Astrocyte (in vitro differentiated cells and primary cell): Measurements from ENCODE around the gene CRAT. TPM values are rescaled to one million over a fixed set of nuclear protein-coding genes. Genes with fewer than 3 reads are reported as not detected.

ENCODE experiments used
- DNase-seq: peaks from one replicate; pipeline ENCODE4 v3.0.0-alpha.2; 2010; ENCODE audit warnings: low read depth
- FAIRE-seq: peaks from 2 replicates; lab custom pipeline; 2011; peaks lifted over from hg19 to GRCh38; lab: Jason Lieb, UNC
- H2AFZ ChIP-seq: 2 replicates; pipeline ENCODE4 v1.6.0; 2012; ENCODE audit warnings: low read depth, low read length, inconsistent platforms
- H3K27ac ChIP-seq: 2 replicates; pipeline ENCODE4 v1.5.1; 2011; ENCODE audit warnings: low read depth, low read length, inconsistent platforms
- H3K27me3 ChIP-seq: 2 replicates; pipeline ENCODE4 v1.6.0; 2011; ENCODE audit warnings: low read length, inconsistent platforms; ENCODE audit not compliant: insufficient read depth
- H3K36me3 ChIP-seq: 2 replicates; pipeline ENCODE4 v1.5.1; 2011; ENCODE audit warnings: low read length, inconsistent platforms; ENCODE audit not compliant: insufficient read depth
- H3K4me1 ChIP-seq: 2 replicates; pipeline ENCODE4 v1.5.1; 2011; ENCODE audit warnings: low read length, inconsistent platforms; ENCODE audit not compliant: insufficient read depth
- H3K4me2 ChIP-seq: 2 replicates; pipeline ENCODE4 v1.6.0; 2012; ENCODE audit warnings: low read length, inconsistent platforms
- H3K4me3 ChIP-seq: 2 replicates; pipeline ENCODE4 v1.5.1; 2011; ENCODE audit warnings: low read depth, mild to moderate bottlenecking, low read length, inconsistent platforms; ENCODE audit not compliant: insufficient read depth
- H3K79me2 ChIP-seq: 2 replicates; pipeline ENCODE4 v1.6.0; 2012; ENCODE audit warnings: mild to moderate bottlenecking, low read length, inconsistent platforms; ENCODE audit not compliant: insufficient read depth
- H3K9ac ChIP-seq: 2 replicates; pipeline ENCODE4 v1.6.0; 2012; ENCODE audit warnings: mild to moderate bottlenecking, low read length, inconsistent platforms
- H3K9me3 ChIP-seq: 2 replicates; pipeline ENCODE4 v1.5.1; 2012; ENCODE audit warnings: low read depth, mild to moderate bottlenecking, low read length, inconsistent platforms; ENCODE audit not compliant: insufficient read depth
- H4K20me1 ChIP-seq: 2 replicates; pipeline ENCODE4 v1.6.0; 2012; ENCODE audit warnings: low read length, inconsistent platforms; ENCODE audit not compliant: insufficient read depth
- H3K27ac Mint-ChIP-seq: one replicate; pipeline ENCODE4 v1.8.0; 2021; ENCODE audit warnings: mild to moderate bottlenecking, mixed read lengths; ENCODE audit not compliant: unreplicated experiment
- H3K27me3 Mint-ChIP-seq: one replicate; pipeline ENCODE4 v1.8.0; 2021; ENCODE audit warnings: low read depth, mixed read lengths; ENCODE audit not compliant: unreplicated experiment
- H3K36me3 Mint-ChIP-seq: one replicate; pipeline ENCODE4 v1.8.0; 2021; ENCODE audit warnings: low read depth, mixed read lengths; ENCODE audit not compliant: unreplicated experiment
- H3K4me1 Mint-ChIP-seq: one replicate; pipeline ENCODE4 v1.8.0; 2021; ENCODE audit warnings: low read depth, mixed read lengths; ENCODE audit not compliant: unreplicated experiment
- H3K4me3 Mint-ChIP-seq: one replicate; pipeline ENCODE4 v1.8.0; 2021; ENCODE audit warnings: mild to moderate bottlenecking, moderate library complexity, mixed read lengths; ENCODE audit not compliant: unreplicated experiment
- H3K9me3 Mint-ChIP-seq: one replicate; pipeline ENCODE4 v1.8.0; 2021; ENCODE audit warnings: mild to moderate bottlenecking, mixed read lengths; ENCODE audit not compliant: unreplicated experiment
- CTCF ChIP-seq: IDR thresholded peaks from 2 replicates; pipeline ENCODE4 v1.5.1; 2011; ENCODE audit warnings: low read depth, mild to moderate bottlenecking, inconsistent platforms, low read length, moderate library complexity; ENCODE audit not compliant: insufficient read depth
- EZH2 ChIP-seq: IDR thresholded peaks from 2 replicates; pipeline ENCODE4 v1.6.1; 2012; ENCODE audit warnings: mild to moderate bottlenecking, low read length, inconsistent platforms; ENCODE audit not compliant: insufficient read depth
- total RNA-seq: library from RNA; stranded (reverse); gene quantifications from 2 replicates; pipeline ENCODE4 v1.2.1, GENCODE V29; 2021

Gene CRAT
- total RNA-seq, 1 donor from 2014 or later = 21.2 TPM

- H3K4me3 ChIP-seq = no peak overlapping the region
- no peak overlapping the region for H3K4me2 ChIP-seq
- Mint-ChIP-seq H3K9me3 (no peaks in the 10 kb centered on the region), H3K27ac (no peak overlapping the region), H3K36me3 (peaks cover 6% of the 10 kb centered on the region), H3K27me3 (no peaks in the 10 kb centered on the region), H3K4me3 (no peak overlapping the region), H3K4me1 (peaks cover 25% of the 10 kb centered on the region)
- TF ChIP-seq CTCF (no peak), EZH2 (no peak)
- peaks cover 23% of the 10 kb centered on the region for H3K4me1 ChIP-seq
- H3K27me3 ChIP-seq = no peaks in the 10 kb centered on the region
- FAIRE-seq (no peak), DNase-seq (no peak)
- no peaks in the 10 kb centered on the region for H3K9me3 ChIP-seq
- H3K27ac ChIP-seq = no peak overlapping the region
- H2AFZ ChIP-seq = no peak overlapping the region
- H3K36me3 ChIP-seq = peaks cover 3% of the 10 kb centered on the region
- no peaks in the 10 kb centered on the region for H3K79me2 ChIP-seq
- H3K9ac ChIP-seq = no peak overlapping the region
- no peaks in the 10 kb centered on the region for H4K20me1 ChIP-seq
These were observed 24.9 kb upstream of the CRAT start for GRCh38 chr9:129135476-129135875.

GRCh38 chr9:129133082-129133481, 22.5 kb upstream of the CRAT start:
- H3K9me3 ChIP-seq = no peaks in the 10 kb centered on the region
- DNase-seq = no peak
- no peaks in the 10 kb centered on the region for H3K79me2 ChIP-seq
- H3K4me3 Mint-ChIP-seq = no peak overlapping the region
- H3K27ac ChIP-seq = no peak overlapping the region
- peaks cover 13% of the 10 kb centered on the region for H3K36me3 Mint-ChIP-seq
- no peaks in the 10 kb centered on the region for H3K27me3 ChIP-seq
- H3K4me3 ChIP-seq = no peak overlapping the region
- H2AFZ ChIP-seq = no peak overlapping the region
- peaks cover 4% of the 10 kb centered on the region for H4K20me1 ChIP-seq
- peak overlapping the region; percentile 2 for H3K9ac ChIP-seq
- H3K4me1 ChIP-seq = peaks cover under 1% of the 10 kb centered on the region
- H3K4me1 Mint-ChIP-seq = peaks cover 8% of the 10 kb centered on the region
- no peak for FAIRE-seq
- H3K27me3 Mint-ChIP-seq = no peaks in the 10 kb centered on the region
- H3K9me3 Mint-ChIP-seq = no peaks in the 10 kb centered on the region
- no peak overlapping the region for H3K4me2 ChIP-seq
- no peak for TF ChIP-seq CTCF
- TF ChIP-seq EZH2 = no peak
- peaks cover 3% of the 10 kb centered on the region for H3K36me3 ChIP-seq
- H3K27ac Mint-ChIP-seq = no peak overlapping the region

GRCh38 chr9:129131300-129132145, 20.9 kb upstream of the CRAT start:
- H3K27ac ChIP-seq = no peak overlapping the region
- Mint-ChIP-seq H3K27me3 (no peaks in the 10 kb centered on the region), H3K27ac (peak overlapping the region; percentile 34), H3K4me1 (peaks cover 6% of the 10 kb centered on the region), H3K9me3 (no peaks in the 10 kb centered on the region), H3K36me3 (peaks cover 11% of the 10 kb centered on the region), H3K4me3 (no peak overlapping the region)
- H3K27me3 ChIP-seq = no peaks in the 10 kb centered on the region
- no peak overlapping the region for H3K4me3 ChIP-seq
- H3K4me1 ChIP-seq = peaks cover 6% of the 10 kb centered on the region
- H3K79me2 ChIP-seq = no peaks in the 10 kb centered on the region
- H3K36me3 ChIP-seq = peaks cover 3% of the 10 kb centered on the region
- FAIRE-seq (no peak), DNase-seq (peak; percentile 16)
- H3K9ac ChIP-seq = no peak overlapping the region
- H3K9me3 ChIP-seq = no peaks in the 10 kb centered on the region
- H2AFZ ChIP-seq = no peak overlapping the region
- peaks cover 8% of the 10 kb centered on the region for H4K20me1 ChIP-seq
- no peak for TF ChIP-seq EZH2
- TF ChIP-seq CTCF = peak; percentile 96
- H3K4me2 ChIP-seq = no peak overlapping the region
